NCI-H1092 treated with DMSO at 0.1 percent for 48 hours (cell line): Measurements from ENCODE around the gene ARID1B.

Experiments
- DNase-seq: peaks from one replicate; lab custom pipeline; 2025; lab: John Stamatoyannopoulos, UW

Gene ARID1B

DNA sequence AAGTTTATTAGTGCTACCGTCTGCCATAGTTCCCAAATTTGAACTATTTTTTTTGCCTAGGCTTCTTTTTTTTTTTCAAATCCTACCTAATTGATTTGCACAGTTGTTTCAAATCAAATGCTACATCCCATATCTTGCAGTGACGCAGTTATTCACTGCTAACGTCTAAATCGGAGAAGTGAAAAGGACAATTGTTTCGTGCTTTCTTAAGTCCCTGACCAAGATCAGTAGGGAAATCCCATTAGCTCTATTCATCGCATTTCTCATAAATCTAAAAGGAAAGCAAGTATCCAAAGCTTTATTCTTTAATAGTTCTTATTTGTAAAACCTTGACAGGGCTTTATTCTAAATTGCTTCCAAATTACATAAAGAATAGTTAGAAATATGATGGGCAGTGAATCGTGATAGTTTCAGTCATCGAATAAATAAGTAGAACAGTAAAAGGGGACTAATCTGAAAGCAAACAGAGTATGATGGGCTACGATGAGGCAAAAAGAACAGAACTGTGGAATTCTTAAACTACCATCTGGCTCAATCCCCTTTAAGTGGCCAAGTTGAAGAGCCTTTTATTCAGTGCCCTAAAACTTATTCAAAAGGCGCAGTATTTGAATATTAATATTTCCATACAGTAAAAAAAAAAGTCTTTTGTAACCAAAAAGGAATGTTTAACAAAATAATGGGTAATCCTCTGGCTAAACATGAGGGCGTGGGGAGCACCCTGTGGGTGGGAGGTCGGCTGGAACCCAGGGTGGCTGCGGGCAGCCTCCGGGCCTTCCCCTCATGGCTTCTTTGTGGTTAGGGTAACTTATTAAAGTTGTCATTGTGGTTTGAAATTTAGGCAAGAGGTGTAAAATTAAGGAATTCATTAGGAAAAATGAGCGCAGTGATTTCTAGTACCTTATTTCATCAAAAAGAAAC, 3.0 kb upstream of the ARID1B start:
- DNase-seq, result no peak

DNA sequence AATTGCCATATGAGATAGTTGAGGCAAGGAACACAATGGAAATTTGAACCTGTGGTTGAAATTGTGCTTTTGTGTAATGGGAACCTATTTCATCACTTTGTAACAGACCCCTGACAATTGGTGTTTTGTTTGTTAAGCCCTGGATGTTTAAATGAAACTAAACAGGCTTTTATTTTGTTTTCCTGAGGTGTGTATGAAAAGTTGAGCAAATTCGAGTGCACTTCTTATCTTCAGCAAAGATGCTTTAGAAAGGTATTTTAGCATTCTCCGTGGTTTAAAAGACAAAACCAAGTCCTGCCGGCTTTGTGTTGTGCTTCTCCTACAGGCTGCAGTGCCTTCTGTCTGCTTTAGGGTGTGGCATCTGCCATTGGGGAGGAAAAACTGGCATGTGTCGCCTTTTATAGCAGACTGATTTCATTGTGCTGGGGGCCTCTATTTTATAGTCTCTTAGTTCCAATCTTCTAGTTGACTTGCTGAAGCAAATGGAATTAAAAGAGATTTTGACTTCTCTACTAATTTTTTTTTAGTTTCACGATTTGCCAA, 2.2 kb upstream of the ARID1B start:
- DNase-seq, result no peak

DNA sequence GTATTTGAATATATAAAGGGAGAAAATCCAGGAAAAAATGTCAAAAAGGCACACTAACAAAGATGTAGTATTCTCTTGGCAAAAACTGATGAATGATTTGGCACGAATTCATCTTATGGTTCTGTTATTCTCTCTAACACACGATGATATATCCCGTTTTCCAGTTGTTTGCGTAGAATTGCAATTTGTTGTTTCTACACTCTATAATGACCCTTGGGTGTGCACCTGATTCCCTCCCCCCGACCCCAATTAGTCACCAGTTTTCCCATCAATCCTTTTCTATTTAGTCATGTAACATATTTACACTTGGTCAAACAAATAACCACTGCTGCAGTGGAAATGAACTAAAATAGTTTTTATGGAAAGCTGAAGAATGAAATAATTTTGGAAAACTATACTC, 1.5 kb upstream of the ARID1B start:
- no peak for DNase-seq

DNA sequence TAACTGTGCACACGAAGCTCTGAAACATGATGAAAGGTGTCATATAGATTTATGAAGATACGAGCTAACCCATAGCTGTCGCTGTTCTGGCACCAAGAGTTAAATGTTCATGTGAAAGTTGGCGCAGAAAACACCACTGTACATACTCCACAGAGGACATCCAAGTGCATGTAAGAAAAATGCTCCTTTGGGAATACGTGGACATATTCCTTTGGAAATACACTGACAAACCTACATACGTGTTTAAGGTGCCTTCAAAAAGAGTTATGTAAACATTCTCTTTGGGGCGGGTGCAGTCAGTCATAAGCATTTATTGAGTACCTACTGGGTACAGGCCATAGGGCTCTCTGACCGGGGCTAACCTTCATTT, 723 bp upstream of the ARID1B start:
- DNase-seq, result peak; percentile 41

DNA sequence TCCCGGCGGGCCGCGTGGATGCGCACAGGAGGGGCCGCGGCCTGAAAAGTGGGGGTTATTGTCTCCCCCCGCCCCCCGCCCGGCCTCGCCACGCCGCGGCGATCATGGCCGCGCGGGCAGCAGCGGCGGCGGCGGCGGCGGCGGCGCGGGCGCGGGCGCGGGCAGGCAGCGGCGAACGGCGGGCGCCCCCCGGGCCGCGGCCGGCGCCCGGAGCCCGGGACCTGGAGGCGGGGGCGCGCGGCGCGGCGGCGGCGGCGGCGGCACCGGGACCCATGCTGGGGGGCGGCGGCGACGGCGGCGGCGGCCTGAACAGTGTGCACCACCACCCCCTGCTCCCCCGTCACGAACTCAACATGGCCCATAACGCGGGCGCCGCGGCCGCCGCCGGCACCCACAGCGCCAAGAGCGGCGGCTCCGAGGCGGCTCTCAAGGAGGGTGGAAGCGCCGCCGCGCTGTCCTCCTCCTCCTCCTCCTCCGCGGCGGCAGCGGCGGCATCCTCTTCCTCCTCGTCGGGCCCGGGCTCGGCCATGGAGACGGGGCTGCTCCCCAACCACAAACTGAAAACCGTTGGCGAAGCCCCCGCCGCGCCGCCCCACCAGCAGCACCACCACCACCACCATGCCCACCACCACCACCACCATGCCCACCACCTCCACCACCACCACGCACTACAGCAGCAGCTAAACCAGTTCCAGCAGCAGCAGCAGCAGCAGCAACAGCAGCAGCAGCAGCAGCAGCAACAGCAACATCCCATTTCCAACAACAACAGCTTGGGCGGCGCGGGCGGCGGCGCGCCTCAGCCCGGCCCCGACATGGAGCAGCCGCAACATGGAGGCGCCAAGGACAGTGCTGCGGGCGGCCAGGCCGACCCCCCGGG, 637 bp downstream of the ARID1B start:
- peak; percentile 51 for DNase-seq

DNA sequence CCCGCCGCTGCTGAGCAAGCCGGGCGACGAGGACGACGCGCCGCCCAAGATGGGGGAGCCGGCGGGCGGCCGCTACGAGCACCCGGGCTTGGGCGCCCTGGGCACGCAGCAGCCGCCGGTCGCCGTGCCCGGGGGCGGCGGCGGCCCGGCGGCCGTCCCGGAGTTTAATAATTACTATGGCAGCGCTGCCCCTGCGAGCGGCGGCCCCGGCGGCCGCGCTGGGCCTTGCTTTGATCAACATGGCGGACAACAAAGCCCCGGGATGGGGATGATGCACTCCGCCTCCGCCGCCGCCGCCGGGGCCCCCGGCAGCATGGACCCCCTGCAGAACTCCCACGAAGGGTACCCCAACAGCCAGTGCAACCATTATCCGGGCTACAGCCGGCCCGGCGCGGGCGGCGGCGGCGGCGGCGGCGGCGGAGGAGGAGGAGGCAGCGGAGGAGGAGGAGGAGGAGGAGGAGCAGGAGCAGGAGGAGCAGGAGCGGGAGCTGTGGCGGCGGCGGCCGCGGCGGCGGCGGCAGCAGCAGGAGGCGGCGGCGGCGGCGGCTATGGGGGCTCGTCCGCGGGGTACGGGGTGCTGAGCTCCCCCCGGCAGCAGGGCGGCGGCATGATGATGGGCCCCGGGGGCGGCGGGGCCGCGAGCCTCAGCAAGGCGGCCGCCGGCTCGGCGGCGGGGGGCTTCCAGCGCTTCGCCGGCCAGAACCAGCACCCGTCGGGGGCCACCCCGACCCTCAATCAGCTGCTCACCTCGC, 1.5 kb downstream of the ARID1B start:
- DNase-seq, result peak; percentile 51

DNA sequence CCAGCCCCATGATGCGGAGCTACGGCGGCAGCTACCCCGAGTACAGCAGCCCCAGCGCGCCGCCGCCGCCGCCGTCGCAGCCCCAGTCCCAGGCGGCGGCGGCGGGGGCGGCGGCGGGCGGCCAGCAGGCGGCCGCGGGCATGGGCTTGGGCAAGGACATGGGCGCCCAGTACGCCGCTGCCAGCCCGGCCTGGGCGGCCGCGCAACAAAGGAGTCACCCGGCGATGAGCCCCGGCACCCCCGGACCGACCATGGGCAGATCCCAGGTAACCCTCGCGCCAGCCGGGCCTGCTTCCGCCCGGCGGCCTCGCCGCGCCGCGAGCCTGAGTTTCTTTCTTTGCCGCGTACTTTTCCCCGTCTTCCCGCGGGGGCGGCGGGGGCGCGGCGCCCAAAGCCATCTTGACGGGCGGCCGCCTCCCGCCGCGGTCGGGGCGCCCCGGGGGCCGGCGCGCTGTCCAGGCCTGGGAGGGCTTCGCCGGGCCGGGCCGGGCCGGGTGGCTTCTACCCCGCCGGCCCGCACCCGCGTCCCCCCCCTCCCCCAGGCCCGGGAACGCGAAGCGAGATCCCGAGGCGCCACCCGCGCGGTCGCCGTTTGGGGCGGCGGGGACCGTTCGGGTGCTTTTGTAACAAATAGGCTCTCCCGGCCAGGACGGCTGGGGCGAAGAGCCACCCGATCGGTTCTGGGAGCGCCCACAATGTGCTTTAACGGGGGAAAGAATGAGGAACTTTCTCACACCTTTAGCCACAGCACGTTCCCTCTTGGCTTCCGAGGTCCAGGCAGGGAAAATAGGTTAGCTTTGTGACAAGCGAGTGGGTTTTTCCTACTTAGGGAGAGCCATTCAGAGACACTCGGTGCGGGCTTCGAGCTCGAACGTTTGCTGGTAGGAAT, 2.3 kb downstream of the ARID1B start:
- DNase-seq, result peak; percentile 54

DNA sequence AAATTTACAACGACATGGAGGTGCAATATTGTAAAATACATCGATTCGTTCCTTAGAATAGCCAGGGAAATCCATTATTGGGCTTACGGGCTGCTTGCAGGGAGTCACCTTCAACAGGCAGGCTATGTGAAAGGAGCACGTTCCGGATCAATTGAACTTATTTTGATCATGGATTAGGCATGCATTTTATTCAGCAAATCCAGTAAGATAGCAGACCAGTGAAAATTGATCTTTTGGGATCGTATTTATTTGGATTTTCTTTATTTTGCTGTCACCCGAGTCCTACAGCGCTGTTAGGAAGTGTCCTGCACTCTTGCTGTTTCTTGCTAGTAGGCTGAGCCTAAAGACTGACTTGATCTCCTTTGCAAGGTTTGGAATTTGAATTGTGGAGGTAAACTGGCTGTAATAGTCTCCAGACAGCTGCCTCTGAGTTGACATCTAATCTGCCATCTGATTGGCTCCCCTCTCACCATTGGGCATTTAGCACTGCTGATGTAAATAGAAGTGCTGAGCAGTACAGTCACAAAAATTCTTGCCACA, 3.0 kb downstream of the ARID1B start:
- DNase-seq, result peak; percentile 84

DNA sequence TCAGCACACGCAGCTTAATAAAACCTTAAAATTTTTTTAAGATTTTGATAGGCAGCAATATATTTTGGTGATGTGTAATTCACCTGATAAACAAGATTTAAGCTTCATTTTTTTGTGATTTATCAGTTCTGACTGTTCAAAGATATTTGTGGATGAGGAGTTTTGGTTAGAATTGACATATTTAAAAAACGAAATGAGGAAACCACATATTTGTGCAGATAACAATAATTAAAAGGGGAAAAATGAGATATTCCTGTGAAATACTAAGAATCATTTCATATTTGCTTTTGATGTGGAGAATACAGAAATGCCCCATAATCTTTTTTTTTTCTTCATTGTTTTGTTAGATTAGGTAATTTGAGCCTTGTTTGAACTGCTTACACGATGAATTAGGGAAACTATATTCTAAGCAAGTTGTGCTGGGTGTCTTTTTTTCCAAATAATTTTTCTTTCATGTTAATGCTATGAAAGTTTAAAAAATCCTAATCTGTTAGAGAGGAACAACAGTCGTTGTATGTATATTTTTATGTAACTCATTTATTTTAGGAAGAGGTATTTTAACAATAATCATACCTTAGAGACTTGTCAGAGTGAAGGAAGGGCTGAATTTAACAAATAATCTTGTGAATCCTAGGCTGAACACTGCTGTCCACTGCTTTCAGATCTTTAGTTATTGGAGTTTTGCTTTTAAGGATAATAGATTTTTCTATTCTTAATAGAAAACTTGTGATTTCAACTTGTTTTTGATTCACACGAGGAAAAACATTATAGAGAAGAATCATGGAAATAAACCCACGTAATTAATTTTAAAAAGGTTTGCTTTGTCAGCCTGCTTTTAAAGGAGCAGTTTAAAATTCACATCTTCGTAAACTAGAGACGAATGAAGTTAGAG, 4.0 kb downstream of the ARID1B start:
- DNase-seq, result no peak

DNA sequence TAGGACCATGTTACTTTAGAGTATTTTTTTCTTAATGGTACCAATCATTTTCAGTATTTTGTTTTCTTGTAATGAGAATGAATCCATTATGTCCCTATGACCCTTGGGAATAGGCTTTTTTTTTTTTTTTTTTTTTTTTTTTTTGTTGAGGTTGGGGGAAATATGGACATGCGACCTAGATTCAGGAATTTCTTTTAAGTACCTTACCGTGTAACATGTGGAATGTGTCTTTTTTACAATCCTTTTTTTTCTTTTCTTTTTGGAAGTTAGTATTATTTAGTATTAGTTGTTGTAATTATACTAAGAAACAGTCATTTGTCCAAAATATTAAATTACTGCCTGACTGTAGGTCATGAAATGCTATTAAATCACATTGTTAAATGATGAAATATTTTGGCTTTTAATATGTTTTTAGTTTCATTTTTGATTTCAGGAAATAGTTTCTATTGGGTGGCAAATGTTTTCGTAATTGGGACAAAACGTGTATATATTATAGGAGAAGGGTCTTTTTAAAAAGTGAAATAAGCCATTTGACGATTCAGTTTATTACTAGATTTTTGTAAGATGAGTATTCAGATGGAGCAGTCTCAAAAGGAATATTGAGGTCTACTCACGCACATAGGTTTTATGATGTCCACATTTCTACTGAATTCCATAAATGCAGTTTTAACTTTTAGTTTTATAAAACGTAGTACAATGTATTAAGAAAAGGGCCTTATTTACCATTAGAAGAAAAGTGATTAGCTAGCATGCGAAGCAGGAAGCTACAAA, 4.9 kb downstream of the ARID1B start:
- DNase-seq, result no peak

DNA sequence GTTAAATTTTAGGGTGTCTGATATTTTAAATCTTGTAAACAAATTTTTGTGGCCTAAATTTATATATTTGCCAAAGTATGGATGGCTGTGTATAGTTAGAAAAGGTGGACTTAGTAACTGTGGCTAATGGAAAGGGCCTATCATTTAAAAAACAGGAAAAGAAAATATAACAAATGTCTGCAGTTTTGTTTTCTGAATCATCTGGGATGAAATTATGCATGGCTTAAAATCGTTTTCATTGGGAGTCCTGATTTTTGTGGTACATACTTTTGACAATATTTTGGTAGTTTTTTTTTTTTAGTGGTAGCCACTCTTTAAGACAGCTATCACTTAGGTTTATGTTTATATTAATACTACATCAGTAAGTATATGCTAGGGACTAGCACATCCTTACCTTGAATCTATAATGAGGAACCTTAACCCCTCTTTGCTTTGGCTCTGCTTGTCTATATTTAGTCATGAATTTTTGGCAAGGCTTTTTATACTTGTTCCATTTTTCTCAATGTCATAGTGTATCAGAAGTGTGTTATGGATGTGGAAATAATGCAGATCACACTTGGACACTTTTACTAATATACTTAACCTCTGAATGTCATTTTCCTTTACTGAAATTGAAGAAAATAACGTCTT, 5.6 kb downstream of the ARID1B start:
- DNase-seq, result no peak

DNA sequence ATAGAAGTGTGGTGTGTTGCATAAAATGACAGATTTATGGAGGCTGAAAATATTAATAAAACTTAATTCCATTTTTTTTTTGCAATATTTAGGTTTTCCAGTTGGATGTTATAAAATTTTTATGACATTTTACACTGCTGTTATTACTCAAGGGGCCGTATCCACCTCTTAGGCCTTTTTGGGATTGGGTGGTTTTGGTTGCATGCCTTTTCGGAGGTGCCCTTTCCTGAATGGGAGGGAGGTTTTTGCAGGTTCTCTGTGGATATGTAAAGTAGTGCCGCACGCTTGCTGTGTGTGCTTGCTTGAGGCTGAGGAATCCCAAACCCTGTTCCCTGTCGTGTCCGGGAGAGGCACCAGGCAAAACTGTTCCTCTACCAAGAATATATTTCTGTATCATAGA, 6.8 kb downstream of the ARID1B start:
- DNase-seq, result no peak

DNA sequence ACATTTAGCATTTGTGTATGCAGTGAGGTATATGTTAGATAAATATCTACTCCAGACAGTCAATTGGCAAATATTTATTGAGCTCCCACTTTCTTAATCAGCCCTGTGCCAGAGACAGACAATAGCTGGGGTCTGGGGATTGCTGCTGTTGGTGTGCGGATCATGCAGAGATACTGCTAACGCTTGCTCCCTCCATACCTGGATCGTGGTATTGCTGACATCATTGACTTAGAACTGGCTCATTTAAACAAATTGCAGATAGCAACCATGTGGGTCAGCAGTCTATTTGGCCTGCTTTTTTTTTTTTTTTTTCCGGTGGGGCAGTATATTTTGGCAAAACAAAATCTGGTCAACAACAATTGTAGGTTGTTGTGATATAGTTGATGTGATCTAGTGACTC, 9.5 kb downstream of the ARID1B start:
- no peak for DNase-seq

DNA sequence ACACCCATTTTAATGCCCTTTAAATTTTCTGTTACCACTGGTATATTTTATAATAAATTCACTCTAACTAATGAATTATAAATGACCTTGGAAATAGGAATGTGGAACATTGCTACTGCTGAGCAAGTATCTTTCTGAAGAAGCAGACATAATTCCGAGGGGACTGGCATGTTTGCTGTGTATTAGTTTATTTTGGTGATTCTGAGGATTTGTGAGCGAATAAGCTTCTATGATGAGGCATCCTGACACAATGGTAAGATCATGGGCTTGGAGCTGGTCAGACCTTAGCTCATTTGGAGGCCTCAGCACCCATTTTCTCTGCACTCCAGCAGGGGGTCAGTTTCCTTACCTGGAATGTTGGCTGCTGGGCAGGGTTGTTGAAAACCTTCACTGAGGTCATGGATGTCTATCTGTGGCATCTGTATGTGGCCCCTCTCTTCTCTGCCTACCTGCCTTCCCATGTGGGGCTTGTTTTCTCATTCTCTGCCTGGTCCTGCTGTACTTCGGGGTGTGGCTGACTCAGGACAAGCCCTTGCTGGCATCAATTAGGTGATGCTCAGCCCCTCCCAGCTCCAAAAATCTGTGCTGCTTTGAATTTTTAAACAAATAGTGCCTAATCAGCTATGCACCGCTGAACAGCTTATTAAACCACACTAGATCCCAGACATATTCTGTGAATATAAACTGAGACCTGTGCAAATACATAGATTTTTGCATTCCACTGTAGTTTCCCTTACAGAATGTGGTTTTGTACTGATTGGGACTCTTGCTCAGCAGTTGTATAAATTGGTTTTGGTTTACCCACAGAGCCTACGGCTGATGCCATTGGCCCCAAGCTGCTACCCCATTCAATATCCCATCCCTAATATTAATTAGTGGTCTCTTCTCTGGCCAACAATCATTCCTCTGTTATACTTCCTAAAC, 10.7 kb downstream of the ARID1B start:
- no peak for DNase-seq

DNA sequence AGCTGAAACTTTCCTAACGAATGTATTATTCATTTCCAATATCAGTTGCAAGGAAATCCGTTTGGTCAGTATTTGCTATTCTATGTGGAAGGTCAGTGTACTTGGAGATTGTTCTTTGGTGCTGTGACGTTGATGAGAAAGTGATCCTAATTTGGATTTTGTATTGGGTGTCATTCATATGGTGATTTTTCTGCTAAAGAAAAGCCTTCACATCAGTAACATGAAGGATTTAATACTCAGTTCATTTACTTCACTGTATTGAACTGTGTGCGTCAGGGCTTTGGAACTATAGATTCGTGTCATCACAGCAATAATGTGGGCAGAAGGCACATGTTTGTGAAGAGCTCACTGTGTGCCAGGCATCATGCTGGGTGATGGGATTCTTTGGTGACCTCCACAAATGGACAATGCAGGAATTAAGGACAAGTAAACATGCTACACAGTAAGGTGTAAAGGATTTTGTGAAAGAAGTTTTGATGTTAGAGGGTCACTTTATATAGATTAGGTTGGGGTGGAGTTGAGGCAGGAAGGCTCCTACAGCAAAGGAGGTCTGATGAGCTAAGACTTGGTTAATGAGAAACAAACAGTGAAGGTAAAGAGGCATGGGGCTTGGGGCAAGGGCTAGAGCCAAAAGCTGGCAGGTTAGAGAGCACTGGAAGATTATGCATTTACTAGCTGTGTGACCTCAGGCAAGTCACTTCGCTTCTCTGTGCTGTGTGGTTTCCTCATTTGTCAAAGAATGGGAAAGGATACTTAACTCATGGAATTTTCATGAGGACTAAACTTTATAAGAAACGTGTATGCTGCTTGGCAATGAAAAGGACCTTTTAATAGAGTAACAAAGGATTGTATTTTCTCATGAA, 12.1 kb downstream of the ARID1B start:
- DNase-seq, result no peak

DNA sequence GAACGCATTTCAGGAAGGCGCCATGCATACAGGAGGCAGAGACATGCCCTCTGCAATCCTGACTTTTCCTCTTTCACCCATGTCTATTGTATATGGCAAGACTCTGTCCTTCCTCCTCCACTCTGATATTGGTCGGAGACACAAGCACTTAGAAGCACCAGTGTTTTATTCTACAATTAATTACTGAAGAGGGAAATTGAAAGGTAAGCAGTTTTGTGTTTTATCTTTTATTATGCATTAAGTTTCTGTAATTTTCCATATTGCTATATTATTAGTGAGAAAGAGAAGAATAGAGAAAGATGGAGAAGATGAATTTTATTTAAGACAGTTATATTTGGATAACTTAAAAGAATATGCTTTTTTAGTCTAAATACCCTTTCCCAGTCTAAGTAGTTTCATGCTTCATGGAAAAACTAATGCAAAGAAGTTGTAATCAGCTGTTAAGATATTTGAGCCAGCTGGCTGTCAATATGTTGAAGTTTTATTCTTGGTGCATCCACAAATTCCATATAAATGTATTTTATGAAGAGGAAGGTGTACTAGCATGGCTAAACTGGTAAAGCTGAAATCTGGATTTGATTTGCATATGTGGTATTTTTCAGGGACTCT, 13.6 kb downstream of the ARID1B start:
- no peak for DNase-seq
